HG03103 (cell line): ENCODE measurements around the gene KRI1.

Source experiments
- ATAC-seq: cut with Tn5 transposase; IDR thresholded peaks from one replicate; pipeline ENCODE4 v1.9.1; 2021; ENCODE audit warnings: low read depth; ENCODE audit not compliant: unreplicated experiment

The KRI1 gene

GRCh38 chr19:10521461-10522171, 44.2 kb downstream of the KRI1 start:
- ATAC-seq = no peak

- ATAC-seq = no peak
Observed at GRCh38 chr19:10520652-10521318, 45.0 kb downstream of the KRI1 start.

- ATAC-seq = no peak
Observed at GRCh38 chr19:10519421-10519820, 46.4 kb downstream of the KRI1 start.

GRCh38 chr19:10518444-10519361, 47.1 kb downstream of the KRI1 start:
- ATAC-seq = no peak

GRCh38 chr19:10517760-10518443, 47.9 kb downstream of the KRI1 start:
- ATAC-seq = no peak

- ATAC-seq = no peak
Observed at GRCh38 chr19:10517361-10517759, 48.5 kb downstream of the KRI1 start, which contains the start of gene S1PR5. Gene S1PR5, minus strand, starts transcription at chr19:10517447. Its CDS starts 2,436 bp downstream, at chr19:10515011.

- ATAC-seq = no peak
Observed at GRCh38 chr19:10516671-10517286, 49.0 kb downstream of the KRI1 start.

GRCh38 chr19:10516064-10516385, 49.8 kb downstream of the KRI1 start:
- ATAC-seq = no peak

- ATAC-seq = no peak
Observed at GRCh38 chr19:10514211-10515145, 51.3 kb downstream of the KRI1 start.

- ATAC-seq = no peak
Observed at GRCh38 chr19:10513223-10513622, 52.6 kb downstream of the KRI1 start.

- no peak for ATAC-seq
Observed at GRCh38 chr19:10510301-10510802, 55.5 kb downstream of the KRI1 start.

- no peak for ATAC-seq
Observed at GRCh38 chr19:10508707-10509106, 57.1 kb downstream of the KRI1 start.

GRCh38 chr19:10508036-10508435, 57.8 kb downstream of the KRI1 start:
- no peak for ATAC-seq

GRCh38 chr19:10505583-10506229, 60.1 kb downstream of the KRI1 start:
- no peak for ATAC-seq
